NOMO-1 (cell line): ENCODE measurements around the gene ZFP30.

Experiments
- DNase-seq, 2 experiments: peaks; one replicate each; lab custom pipeline; 2025; ENCODE audit not compliant: unreplicated experiment in 2 of 2; lab: John Stamatoyannopoulos, UW

The ZFP30 gene

GRCh38 chr19:37564624-37565369 is 90.5 kb downstream of the ZFP30 start:
- DNase-seq: no peak
